SK-N-SH (cell line): ENCODE results near the gene CTTNBP2NL. TPM values are rescaled to one million over a fixed set of nuclear protein-coding genes. Genes with fewer than 3 reads are reported as not detected.

ENCODE experiments used
- CTCF ChIA-PET: fragments of 300-600, 350-600 bp; formaldehyde crosslinking; extraction: SDS; loops from one replicate; lab custom pipeline; 2021; lab: Yijun Ruan, JAX
- POLR2A ChIA-PET: fragments of 350-600 bp; sonication (Branson Sonifier 250); formaldehyde crosslinking; extraction: SDS; loops from one replicate; lab custom pipeline; 2020; ENCODE audit warnings: antibody characterized with exemption, inconsistent platforms; lab: Yijun Ruan, JAX
- DNase-seq: peaks from one replicate; pipeline ENCODE4 v3.0.0; 2012
- H2AFZ ChIP-seq: fragments of 200-600 bp; sonication (generic); 2 replicates; pipeline ENCODE4 v1.8.1; 2016; ENCODE audit warnings: antibody characterized with exemption, mild to moderate bottlenecking, low read depth
- H3F3A ChIP-seq: fragments of 200-600 bp; sonication (generic); replicated peaks from 2 replicates; pipeline ENCODE3; 2016; ENCODE audit warnings: antibody characterized with exemption, mild to moderate bottlenecking; ENCODE audit not compliant: insufficient read depth
- H3K27ac ChIP-seq, 2 experiments: fragments of 200-500 bp in 1 of 2; fragments of 200-600 bp in 1 of 2; sonication (Bioruptor generic) in 1 of 2; sonication (generic), shearing (Covaris generic) in 1 of 2; 2 replicates each; pipeline versions ENCODE4 v1.5.1 to v1.6.1; 2014 to 2016; ENCODE audit warnings: low read depth in 2 of 2, inconsistent platforms in 1 of 2, low read length in 1 of 2, mild to moderate bottlenecking in 1 of 2, mixed read lengths in 1 of 2
- H3K27me3 ChIP-seq: fragments of 200-600 bp; sonication (generic), shearing (Covaris generic); 2 replicates; pipeline ENCODE4 v1.6.1; 2016; ENCODE audit warnings: mixed run types; ENCODE audit not compliant: insufficient read depth
- H3K36me3 ChIP-seq, 2 experiments: fragments of 200-500 bp in 1 of 2; fragments of 200-600 bp in 1 of 2; sonication (Bioruptor generic) in 1 of 2; sonication (generic) in 1 of 2; replicated peaks in 1 of 2; 2 replicates each; pipeline versions ENCODE3 to v1.5.1; 2014 to 2016; ENCODE audit warnings: low read length in 1 of 2, mild to moderate bottlenecking in 1 of 2; ENCODE audit not compliant: insufficient read depth in 2 of 2, control insufficient read depth in 1 of 2
- H3K4me1 ChIP-seq, 2 experiments: fragments of 200-500 bp in 1 of 2; fragments of 200-600 bp in 1 of 2; sonication (Bioruptor generic) in 1 of 2; sonication (generic), shearing (Covaris generic) in 1 of 2; 2 replicates each; pipeline versions ENCODE4 v1.5.1 to v1.6.1; 2014 to 2016; ENCODE audit warnings: low read depth in 1 of 2, low read length in 1 of 2, mixed run types in 1 of 2; ENCODE audit not compliant: insufficient read depth in 2 of 2, control insufficient read depth in 1 of 2
- H3K4me2 ChIP-seq: fragments of 200-600 bp; sonication (generic), shearing (Covaris generic); 2 replicates; pipeline ENCODE4 v1.6.1; 2017; ENCODE audit warnings: mixed run types
- H3K4me3 ChIP-seq, 2 experiments: fragments of 200-500 bp in 1 of 2; fragments of 200-600 bp in 1 of 2; sonication (Bioruptor generic) in 1 of 2; sonication (generic), shearing (Covaris generic) in 1 of 2; 2 replicates each; pipeline versions ENCODE4 v1.5.1 to v1.8.1; 2014 to 2016; ENCODE audit warnings: low read depth in 2 of 2, inconsistent platforms in 1 of 2, low read length in 1 of 2, mild to moderate bottlenecking in 1 of 2, mixed read lengths in 1 of 2, moderate library complexity in 1 of 2
- H3K79me2 ChIP-seq: fragments of 200-600 bp; sonication (generic); 2 replicates; pipeline ENCODE4 v1.8.1; 2017; ENCODE audit warnings: mild to moderate bottlenecking; ENCODE audit not compliant: insufficient read depth
- H3K9ac ChIP-seq: fragments of 200-600 bp; sonication (generic); 2 replicates; pipeline ENCODE4 v1.6.1; 2017; ENCODE audit warnings: mixed run types
- H3K9me2 ChIP-seq: fragments of 200-600 bp; sonication (generic); 2 replicates; pipeline ENCODE4 v1.6.1; 2017; ENCODE audit warnings: mixed run types
- H3K9me3 ChIP-seq: fragments of 200-600 bp; sonication (generic); 2 replicates; pipeline ENCODE4 v1.6.1; 2017; ENCODE audit warnings: mixed run types, mild to moderate bottlenecking, moderate library complexity
- H4K20me1 ChIP-seq: fragments of 200-600 bp; sonication (generic); 2 replicates; pipeline ENCODE4 v1.6.1; 2017; ENCODE audit warnings: mild to moderate bottlenecking, mixed run types; ENCODE audit not compliant: insufficient read depth
- CHD2 ChIP-seq: fragments of 150-350 bp; IDR thresholded peaks from 2 replicates; pipeline ENCODE4 v1.6.1; 2018; ENCODE audit warnings: low read length; ENCODE audit not compliant: partially characterized antibody
- EZH2phosphoT487 ChIP-seq: fragments of 200-600 bp; sonication (generic); IDR thresholded peaks from 2 replicates; pipeline ENCODE4 v1.6.1; 2017; ENCODE audit warnings: low read depth, mixed run types, mild to moderate bottlenecking, antibody characterized with exemption, moderate library complexity, borderline replicate concordance
- FOXM1 ChIP-seq: IDR thresholded peaks from 2 replicates; pipeline ENCODE4 v1.4.0; 2012; ENCODE audit warnings: low read depth, mild to moderate bottlenecking
- GABPA ChIP-seq: IDR thresholded peaks from 2 replicates; pipeline ENCODE4 v1.4.0; 2012; ENCODE audit warnings: low read depth, mild to moderate bottlenecking
- MEF2A ChIP-seq: IDR thresholded peaks from 2 replicates; pipeline ENCODE4 v1.4.0; 2012; ENCODE audit warnings: low read depth, borderline replicate concordance
- MXI1 ChIP-seq: IDR thresholded peaks from 2 replicates; pipeline ENCODE4 v1.6.1; 2012; ENCODE audit warnings: mild to moderate bottlenecking, low read depth, low read length, improper control_type of control experiment
- NFIC ChIP-seq: IDR thresholded peaks from 2 replicates; pipeline ENCODE4 v1.4.0; 2012; ENCODE audit warnings: borderline replicate concordance
- POLR2AphosphoS5 ChIP-seq: IDR thresholded peaks from 2 replicates; pipeline ENCODE4 v1.6.1; 2012; ENCODE audit warnings: low read depth, low read length
- REST ChIP-seq: IDR thresholded peaks from 2 replicates; pipeline ENCODE4 v1.6.1; 2012; ENCODE audit warnings: mild to moderate bottlenecking, low read depth, low read length, moderate library complexity
- RFX5 ChIP-seq: IDR thresholded peaks from 2 replicates; pipeline ENCODE4 v1.6.1; 2012; ENCODE audit warnings: mild to moderate bottlenecking, improper control_type of control experiment, low read length
- SMC3 ChIP-seq: IDR thresholded peaks from 2 replicates; pipeline ENCODE4 v1.6.1; 2012; ENCODE audit warnings: low read depth, low read length, improper control_type of control experiment
- TAF1 ChIP-seq: IDR thresholded peaks from 2 replicates; pipeline ENCODE4 v1.6.1; 2012; ENCODE audit warnings: low read depth, mild to moderate bottlenecking, low read length, moderate library complexity, borderline replicate concordance
- TEAD4 ChIP-seq: IDR thresholded peaks from 2 replicates; pipeline ENCODE4 v1.4.0; 2012; ENCODE audit warnings: mild to moderate bottlenecking, borderline replicate concordance; ENCODE audit not compliant: insufficient read depth
- YY1 ChIP-seq: IDR thresholded peaks from 2 replicates; pipeline ENCODE4 v1.4.0; 2012; ENCODE audit warnings: low read depth, mild to moderate bottlenecking
- WGBS: methylation state at CpG from one replicate; pipeline ENCODE4 v1.1.6; 2017; ENCODE audit warnings: low lambda C conversion rate; 5-methylcytosine and 5-hydroxymethylcytosine counted together
- polyA plus RNA-seq, 3 experiments: library from polyadenylated mRNA; depleted of rRNA; stranded (reverse); fragments of >200 nt; gene quantifications; 2 replicates each; pipeline ENCODE4 v1.2.3, GENCODE V29; 2012
- TF ChIP-seq, protein P1 (sequence below): fragments of 200-600 bp; sonication (generic); IDR thresholded peaks from 2 replicates; pipeline ENCODE4 v1.6.1; 2017; ENCODE audit warnings: antibody characterized with exemption, mild to moderate bottlenecking, moderate library complexity
- TF ChIP-seq, protein P2 (sequence below): IDR thresholded peaks from 2 replicates; pipeline ENCODE4 v1.4.0; 2012; ENCODE audit warnings: low read depth

The CTTNBP2NL gene
- polyA plus RNA-seq, 1 of the 3 experiments (the other 2 are of a cell fraction) = 4.9 TPM

DNA sequence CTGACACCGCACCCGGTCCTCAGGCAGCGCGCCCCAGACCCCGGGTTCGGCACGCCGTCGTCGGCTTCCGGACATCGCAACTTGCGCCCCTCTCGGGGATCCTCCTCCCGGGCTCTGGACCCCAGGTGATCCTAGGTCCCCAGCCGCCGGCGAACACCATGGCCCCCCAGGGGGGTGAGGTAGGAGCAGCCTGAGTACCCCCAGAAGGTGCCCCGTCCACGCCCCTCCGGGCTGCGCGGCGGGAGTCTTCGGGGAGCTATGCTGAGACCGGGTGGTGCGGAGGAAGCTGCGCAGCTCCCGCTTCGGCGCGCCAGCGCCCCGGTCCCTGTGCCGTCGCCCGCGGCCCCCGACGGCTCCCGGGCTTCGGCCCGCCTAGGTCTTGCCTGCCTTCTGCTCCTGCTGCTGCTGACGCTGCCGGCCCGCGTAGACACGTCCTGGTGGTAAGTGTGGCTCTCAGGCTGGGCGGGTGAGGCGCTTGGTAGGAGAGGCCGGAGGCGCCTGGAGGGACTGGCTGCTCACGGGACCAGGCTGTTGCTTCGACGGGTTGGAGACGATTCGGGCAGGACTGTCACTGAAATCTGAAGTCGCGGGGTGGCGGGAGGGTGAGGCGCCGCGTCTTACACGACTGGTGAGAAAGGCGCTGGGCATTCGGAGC, 113.1 kb downstream of the CTTNBP2NL start:
- CTCF ChIA-PET = interaction anchor here (0.6 to 2.0 kb wide), 3 partner anchors 45 to 199 kb away, joined by 3 to 5 read pairs (median 4); no protein-coding TSS in a partner anchor
- H3K79me2 ChIP-seq = no peaks in the 10 kb centered on the region
- DNase-seq = no peak

More for the DNA sequence above, 113.1 kb downstream of the CTTNBP2NL start:
- H3K9me2 ChIP-seq = no peaks in the 10 kb centered on the region
- H3K27ac ChIP-seq = no peak overlapping the region
- WGBS = 56% methylated on average over 35 of the region's 66 CpGs
- no peaks in the 10 kb centered on the region for H3K27me3 ChIP-seq
- H4K20me1 ChIP-seq = no peaks in the 10 kb centered on the region
- no peaks in the 10 kb centered on the region for H3F3A ChIP-seq
- TF ChIP-seq POLR2AphosphoS5 (no peak), REST (no peak), EZH2phosphoT487 (no peak), MXI1 (no peak), RFX5 (no peak), TAF1 (no peak), MEF2A (no peak), YY1 (no peak), NFIC (no peak), SMC3 (no peak), GABPA (no peak), CHD2 (no peak), FOXM1 (no peak), TEAD4 (no peak)
- TF ChIP-seq, protein P1, sequence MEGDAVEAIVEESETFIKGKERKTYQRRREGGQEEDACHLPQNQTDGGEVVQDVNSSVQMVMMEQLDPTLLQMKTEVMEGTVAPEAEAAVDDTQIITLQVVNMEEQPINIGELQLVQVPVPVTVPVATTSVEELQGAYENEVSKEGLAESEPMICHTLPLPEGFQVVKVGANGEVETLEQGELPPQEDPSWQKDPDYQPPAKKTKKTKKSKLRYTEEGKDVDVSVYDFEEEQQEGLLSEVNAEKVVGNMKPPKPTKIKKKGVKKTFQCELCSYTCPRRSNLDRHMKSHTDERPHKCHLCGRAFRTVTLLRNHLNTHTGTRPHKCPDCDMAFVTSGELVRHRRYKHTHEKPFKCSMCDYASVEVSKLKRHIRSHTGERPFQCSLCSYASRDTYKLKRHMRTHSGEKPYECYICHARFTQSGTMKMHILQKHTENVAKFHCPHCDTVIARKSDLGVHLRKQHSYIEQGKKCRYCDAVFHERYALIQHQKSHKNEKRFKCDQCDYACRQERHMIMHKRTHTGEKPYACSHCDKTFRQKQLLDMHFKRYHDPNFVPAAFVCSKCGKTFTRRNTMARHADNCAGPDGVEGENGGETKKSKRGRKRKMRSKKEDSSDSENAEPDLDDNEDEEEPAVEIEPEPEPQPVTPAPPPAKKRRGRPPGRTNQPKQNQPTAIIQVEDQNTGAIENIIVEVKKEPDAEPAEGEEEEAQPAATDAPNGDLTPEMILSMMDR = no peak
- TF ChIP-seq, protein P2, sequence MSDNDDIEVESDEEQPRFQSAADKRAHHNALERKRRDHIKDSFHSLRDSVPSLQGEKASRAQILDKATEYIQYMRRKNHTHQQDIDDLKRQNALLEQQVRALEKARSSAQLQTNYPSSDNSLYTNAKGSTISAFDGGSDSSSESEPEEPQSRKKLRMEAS = no peak
- peak overlapping the region; percentile 42; the same call in 1 of the 2 replicates for H3K9ac ChIP-seq
- no peaks in the 10 kb centered on the region for H3K36me3 ChIP-seq
- POLR2A ChIA-PET = no interaction called here
- no peaks in the 10 kb centered on the region for H3K9me3 ChIP-seq
- peak overlapping the region; percentile 66 to 73 for H3K4me3 ChIP-seq
- peak overlapping the region; percentile 93 for H2AFZ ChIP-seq
- peak overlapping the region; percentile 93 for H3K4me2 ChIP-seq
- H3K4me1 ChIP-seq = peaks cover 0 to 10% of the 10 kb centered on the region in 2 experiments; a peak in 1 of 4 replicates
